Measurements from ENCODE around the gene TNNT2.

The TNNT2 gene

GRCh38 chr1:201400852-201401230, 23.4 kb upstream of the TNNT2 start:
- DNase-seq = no peak

GRCh38 chr1:201400212-201400851, 22.9 kb upstream of the TNNT2 start:
- DNase-seq = no peak

GRCh38 chr1:201399352-201400126, 22.1 kb upstream of the TNNT2 start:
- DNase-seq = peak; percentile 52

GRCh38 chr1:201399018-201399351, 21.5 kb upstream of the TNNT2 start, which contains the start of gene LAD1:
TSS of gene LAD1 (minus strand) at chr1:201399324. CDS start at chr1:201399306, 18 bp downstream.
- DNase-seq = no peak

GRCh38 chr1:201397675-201398074, 20.2 kb upstream of the TNNT2 start:
- no peak for DNase-seq

- no peak for DNase-seq
These were observed 19.5 kb upstream of the TNNT2 start for GRCh38 chr1:201396861-201397464.

GRCh38 chr1:201395936-201396335, 18.5 kb upstream of the TNNT2 start:
- no peak for DNase-seq

GRCh38 chr1:201394591-201394990, 17.1 kb upstream of the TNNT2 start:
- DNase-seq = no peak

- no peak for DNase-seq
These were observed 15.6 kb upstream of the TNNT2 start for GRCh38 chr1:201393076-201393475.

GRCh38 chr1:201391651-201392511, 14.4 kb upstream of the TNNT2 start:
- DNase-seq = no peak

GRCh38 chr1:201391225-201391624, 13.7 kb upstream of the TNNT2 start:
- DNase-seq = no peak

GRCh38 chr1:201389051-201389450, 11.6 kb upstream of the TNNT2 start:
- no peak for DNase-seq

- no peak for DNase-seq
These were observed 8.7 kb upstream of the TNNT2 start for GRCh38 chr1:201386208-201386607.

- DNase-seq = peak; percentile 44
These were observed 7.9 kb upstream of the TNNT2 start for GRCh38 chr1:201385299-201385891.

- DNase-seq = no peak
These were observed 6.9 kb upstream of the TNNT2 start for GRCh38 chr1:201384406-201384782.

- DNase-seq = no peak
These were observed 6.3 kb upstream of the TNNT2 start for GRCh38 chr1:201383647-201384405.

GRCh38 chr1:201381130-201381529, 3.6 kb upstream of the TNNT2 start:
- DNase-seq = no peak

GRCh38 chr1:201379733-201380242, 2.3 kb upstream of the TNNT2 start:
- DNase-seq = no peak

GRCh38 chr1:201378804-201379203, 1.3 kb upstream of the TNNT2 start:
- DNase-seq = no peak

GRCh38 chr1:201376464-201377374, 761 bp downstream of the TNNT2 start:
- peak; percentile 54 for DNase-seq

- no peak for DNase-seq
These were observed 1.4 kb downstream of the TNNT2 start for GRCh38 chr1:201376107-201376463.

Data from retina (tissue), 1 donor.